NOMO-1 treated with dmso at 0.1 percent for 144 hours (cell line): Measurements from ENCODE around the gene HES2.
"Not testable (repeated sequence)": the region's sequence is repeated elsewhere in the genome, so short reads cannot be mapped to it uniquely, and the experiment has no call there.

Experiments
- DNase-seq: peaks from one replicate; lab custom pipeline; 2025; ENCODE audit not compliant: unreplicated experiment; lab: John Stamatoyannopoulos, UW

Gene HES2

DNA sequence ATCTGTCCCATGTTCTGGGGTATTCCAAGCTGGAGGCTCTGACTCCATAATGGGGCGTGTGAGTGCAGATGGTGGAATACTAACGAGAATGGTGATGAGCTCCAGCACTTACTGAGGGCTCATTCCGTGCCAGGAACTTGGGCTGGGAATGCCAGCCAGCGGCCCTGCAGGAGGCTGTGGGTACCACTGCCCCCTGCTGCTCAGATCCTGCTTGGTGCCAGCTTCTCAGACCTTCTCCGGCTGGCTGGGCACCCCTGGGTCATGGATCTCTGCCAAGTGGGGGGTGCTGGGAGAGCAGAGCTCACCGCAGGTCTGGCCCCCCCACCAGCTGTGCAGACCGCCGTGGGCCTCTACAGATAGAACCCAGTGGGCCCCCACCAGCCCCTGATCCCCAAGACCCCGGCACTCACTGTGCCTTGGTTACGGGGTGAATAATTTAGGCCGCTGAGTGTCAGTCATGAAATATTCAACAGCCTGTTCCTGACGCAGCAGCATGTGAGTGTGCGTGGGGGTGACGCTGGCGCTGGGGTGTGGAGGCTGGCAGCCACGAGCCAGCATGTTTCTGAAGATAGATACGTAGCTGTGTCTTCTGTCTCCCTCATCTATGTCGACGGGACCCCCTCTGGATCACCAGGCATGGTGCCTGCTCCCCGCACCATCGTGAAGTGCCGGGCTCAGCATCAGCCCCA, 17.4 kb upstream of the HES2 start:
- not testable (repeated sequence) for DNase-seq

DNA sequence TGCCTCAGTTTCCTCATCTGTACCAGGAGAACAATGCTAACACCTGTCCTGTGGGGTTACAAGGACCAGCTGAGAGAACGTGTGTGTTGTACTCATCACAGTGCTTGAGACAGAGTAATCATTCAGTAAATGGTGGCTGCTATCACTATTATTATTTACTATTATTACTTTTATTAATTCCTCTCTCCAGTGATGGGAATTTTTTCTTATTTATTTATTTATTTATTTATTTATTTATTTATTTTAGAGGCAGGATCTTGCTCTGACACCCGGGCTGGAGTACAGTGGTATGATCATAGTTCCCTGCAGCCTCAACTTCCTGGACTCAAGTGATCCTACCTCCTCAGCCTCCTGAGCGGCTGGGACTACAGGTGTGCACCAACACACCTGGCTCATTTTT, 16.6 kb upstream of the HES2 start:
- DNase-seq = not testable (repeated sequence)

DNA sequence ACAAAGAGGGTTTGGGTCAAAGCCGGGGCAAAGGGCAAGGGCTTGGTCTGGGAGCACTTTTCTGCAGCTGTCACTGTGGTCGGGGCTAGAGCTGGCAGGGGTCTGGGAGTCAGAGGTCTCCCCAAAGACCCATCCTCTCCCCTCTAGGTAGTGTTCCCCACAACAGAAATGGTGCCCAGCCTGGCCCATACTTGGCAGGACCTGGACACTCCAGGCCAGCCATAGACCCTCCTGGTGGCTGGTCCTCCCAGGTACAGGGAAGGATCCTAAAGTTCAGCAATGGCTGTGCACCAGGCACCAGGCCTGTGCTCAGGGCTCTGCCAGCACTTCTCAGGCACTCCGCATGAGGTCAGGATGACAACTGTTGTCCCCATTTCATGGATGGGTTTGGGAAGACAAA, 15.8 kb upstream of the HES2 start:
- no peak for DNase-seq

DNA sequence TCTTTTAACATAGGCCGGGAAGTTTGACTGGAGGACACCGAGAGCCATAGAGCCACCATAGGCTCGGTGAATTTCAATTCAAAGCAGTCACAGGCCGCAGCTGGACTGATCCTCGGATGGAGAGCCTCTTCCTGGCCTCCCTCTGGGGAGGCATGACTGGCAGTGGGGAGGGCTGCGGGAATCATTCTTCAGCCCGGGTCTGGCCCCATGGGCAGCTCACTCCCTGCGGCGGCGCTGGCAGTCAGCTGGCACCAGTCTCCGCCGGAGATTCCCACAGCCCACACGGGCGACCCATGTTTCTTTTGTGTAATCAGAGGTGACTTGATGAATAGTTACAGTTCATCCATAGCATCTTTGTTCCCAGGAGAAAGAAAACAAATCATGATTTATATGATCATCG, 15.4 kb upstream of the HES2 start:
- no peak for DNase-seq

DNA sequence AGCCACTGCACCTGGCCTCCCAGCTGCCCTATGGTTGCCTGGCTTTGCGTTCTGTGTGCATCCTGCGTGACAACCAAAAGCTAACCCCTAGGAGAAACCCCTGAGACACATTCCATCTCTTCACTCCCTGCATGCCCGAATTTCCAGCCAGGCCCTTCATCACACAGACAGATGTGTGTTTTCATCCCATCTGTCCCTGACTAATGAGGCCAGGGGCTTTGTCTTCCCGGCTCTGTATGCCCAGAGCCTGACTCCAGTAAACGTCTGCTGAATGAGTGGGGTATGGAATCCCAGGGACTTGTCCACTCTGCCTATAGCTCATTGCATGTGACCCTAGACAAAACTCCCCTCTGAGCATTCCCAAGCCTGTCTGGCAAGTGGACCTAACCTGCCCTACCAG, 14.5 kb upstream of the HES2 start:
- no peak for DNase-seq

DNA sequence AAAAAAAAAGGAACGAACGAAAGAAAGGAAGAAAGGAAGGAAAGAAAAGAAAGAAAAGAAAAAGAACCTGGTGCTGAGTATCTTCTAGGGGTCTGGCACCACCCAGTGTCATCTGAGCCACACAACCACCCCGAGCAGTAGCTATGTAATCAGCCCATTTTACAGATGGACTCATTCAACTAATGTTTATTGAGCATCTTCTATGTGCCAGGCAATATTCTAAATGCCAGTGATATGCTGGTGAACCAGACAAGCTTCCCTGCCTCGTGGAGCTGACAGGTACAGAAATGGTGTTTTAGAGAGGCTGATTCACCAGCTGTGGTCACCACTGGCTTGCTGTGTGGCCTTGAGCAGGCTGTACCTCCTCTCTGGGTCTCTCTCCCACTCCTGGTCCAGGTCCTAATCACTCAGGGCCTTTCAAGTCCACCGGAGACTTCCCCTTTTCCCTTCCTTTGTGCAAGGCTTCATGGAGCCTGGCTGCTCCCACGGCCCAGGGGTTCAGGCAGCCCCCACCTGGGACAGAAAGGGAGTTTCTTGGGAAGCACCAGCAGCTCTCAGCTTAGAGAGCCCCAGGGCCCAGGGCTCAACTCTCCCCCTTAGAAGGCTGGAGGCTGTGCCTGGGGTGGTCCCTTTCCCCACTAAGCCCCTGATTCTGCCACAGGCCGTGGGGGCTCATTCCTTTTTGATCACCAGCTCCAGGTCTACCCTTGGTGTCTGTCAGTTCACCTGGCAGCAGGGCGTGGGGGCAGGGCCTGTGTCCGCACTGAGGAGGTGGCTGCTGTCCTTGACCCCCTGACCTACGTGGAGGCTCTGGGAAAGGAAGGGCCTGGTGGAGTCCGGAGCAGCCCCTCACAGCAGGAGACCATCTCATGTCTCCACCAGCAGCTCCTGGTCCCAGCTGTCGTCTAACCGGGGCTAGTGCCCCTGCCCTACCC, 12.2 kb upstream of the HES2 start:
- DNase-seq = not testable (repeated sequence)

DNA sequence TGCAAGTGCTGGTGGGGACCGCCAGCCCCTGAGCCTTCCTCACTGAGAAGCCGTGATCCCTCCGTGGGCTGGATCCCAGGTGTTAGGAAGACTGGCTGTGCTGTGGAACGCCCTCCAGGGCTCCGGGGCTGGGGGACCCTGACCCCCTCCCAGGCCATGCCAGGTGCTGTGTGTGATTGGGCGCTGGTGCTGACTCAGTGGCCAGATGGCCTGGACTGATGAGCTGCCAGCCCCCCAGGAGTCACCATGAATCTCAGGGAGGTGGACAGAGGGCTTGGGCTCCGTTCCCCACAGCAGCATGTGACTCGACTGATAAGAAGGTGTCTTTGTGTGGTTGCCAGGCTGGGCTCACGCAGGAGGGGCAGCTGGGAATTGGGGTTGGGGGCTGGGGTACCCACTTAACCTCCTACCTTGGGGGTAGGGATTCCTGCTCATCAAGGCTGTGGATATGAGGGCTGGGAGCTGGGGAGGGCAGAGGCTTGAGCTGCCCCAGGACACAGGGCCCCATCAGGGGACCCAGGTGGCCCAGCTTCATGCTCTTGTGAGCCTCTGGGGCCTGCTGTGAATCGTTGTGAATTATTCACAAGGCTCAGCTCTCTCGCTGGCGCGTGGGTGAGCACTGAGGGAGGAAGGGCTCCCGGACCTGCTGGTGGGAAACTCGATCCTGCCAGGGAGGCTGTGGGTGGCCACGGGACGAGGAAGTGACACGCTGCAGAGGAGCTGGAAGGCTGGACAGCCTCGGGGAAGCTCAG, 10.1 kb upstream of the HES2 start:
- DNase-seq = not testable (repeated sequence)

DNA sequence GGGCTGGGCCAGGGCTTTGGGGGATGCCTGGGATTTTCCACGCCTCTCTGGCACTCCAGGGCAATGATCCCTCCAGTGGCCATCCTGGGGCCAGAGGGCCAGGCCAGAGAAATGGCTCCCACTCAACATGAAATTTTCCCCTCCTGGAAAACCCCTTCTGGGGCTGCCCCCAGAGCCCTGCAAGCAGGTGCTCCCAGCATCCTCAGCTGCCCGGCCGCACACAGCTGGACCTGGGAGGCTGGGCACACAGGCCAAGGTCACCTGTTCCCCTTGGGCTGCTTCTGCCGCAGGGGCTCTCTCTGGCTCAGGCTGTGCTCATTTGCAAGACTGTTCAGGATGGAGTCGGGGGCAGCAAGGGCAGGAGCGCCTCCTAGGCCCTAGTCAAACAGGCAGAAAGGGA, 8.7 kb upstream of the HES2 start:
- not testable (repeated sequence) for DNase-seq

DNA sequence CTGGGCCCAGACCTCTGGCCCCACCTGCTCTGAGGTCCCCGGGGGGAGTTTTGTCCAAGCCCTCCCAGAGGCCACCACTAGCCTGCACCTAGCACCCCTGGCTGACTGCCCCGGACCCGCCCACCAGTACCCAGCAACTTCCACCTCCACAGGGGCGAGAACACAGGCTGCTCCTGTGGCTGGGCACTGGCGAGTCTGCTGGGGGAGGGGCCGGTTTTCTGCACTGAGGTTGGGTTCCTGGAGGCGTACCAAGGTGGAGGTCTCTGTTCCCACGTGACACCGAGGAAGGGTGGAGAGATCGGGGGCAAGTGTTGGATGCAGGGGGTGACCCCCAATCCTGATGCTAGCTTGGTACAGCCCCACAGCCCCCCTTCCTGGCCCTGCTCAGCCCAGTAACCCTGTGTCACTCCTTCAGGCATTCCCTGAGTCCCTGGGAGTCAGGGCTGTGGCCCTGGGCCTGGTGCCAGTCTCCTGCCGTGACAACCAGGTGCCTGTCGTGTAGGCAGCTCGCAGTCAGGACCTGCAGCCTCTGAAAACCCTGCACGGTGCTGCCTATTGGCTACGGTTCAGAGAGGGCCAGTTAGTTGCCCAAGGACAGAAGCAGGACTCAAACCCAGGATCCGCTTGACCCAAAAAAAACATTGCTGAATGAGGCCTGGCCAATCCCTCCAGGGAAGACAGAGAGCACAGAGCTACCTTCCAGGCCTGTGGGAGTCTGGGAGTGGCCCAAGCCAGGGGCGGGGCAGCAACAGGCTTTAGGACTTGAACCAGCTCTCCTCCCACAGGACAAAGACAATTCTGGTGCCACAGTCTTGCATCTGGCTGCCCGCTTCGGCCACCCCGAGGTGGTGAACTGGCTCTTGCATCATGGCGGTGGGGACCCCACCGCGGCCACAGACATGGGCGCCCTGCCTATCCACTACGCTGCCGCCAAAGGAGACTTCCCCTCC, 8.0 kb upstream of the HES2 start:
- no peak for DNase-seq

DNA sequence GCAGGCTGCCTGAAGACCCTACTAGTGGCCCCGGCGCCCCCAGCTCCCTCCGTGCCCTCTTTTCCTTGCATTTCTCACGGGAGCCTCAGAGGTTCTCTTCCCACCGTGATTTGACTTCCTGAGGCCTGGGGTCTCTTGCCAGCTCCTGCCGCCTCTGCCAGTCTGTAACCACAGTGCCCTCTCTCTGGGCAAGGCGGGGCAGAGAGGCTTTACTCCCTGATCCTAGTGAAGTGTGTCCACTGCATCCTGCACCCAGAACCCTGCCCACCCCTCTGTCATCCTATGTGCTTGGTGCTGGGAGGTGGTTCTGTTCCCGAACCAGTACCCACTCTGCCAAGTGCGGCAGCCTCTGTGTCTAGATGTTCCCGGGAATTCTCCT, 7.2 kb upstream of the HES2 start:
- DNase-seq = no peak

DNA sequence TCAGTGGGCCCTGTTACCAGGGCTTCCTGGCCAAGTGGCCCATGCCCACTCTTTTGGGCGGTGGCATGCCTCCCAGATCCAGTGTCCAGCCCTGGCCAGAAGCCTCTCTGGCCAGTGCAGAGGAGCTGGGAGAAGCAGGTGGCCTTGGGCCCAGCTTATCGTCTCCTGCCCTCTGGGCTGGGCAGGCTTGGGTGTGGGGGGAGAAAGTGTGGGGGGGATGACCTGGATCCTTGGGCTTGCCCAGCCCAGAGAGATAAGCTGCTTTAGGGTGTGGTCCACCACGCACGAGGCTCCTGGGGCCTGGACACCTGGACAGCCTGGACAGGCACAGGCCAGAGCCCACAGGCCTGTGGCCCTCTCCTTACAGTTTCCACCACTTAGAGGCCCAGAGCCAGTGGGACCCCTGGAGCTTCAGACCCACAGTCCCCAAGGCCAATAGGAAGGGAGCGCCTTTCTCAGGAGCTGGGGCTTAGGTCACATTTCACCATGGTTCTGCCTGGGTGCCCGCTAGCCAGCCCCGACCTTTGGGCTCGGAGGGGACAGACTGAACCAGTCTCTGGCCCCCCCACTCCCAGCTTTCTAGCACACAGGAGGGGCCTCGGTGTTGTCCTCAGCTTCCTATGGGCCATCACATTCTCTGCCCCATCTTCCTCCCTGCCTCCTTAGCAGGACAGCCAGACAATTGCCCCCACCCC, 6.7 kb upstream of the HES2 start:
- DNase-seq = no peak

DNA sequence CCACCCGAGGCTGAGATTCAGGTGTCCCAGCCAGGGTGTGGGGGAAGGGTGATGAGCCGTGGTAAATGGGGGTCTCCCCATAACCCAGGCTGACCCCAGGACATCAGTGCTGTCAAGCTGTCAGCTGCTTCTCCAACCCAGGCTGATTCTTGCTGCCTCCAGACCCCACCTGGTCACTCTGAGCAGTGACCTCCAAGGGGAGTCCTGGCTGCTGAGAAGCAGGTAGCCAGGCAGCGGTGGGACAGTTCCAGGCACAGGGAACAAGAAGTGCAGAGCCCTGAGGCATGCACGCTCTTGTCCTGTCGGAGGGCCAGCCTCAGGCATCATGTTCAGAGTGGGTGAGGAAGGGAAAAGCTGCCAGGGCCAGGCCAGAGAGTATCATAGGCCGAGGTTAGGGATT, 5.9 kb upstream of the HES2 start:
- DNase-seq = no peak

DNA sequence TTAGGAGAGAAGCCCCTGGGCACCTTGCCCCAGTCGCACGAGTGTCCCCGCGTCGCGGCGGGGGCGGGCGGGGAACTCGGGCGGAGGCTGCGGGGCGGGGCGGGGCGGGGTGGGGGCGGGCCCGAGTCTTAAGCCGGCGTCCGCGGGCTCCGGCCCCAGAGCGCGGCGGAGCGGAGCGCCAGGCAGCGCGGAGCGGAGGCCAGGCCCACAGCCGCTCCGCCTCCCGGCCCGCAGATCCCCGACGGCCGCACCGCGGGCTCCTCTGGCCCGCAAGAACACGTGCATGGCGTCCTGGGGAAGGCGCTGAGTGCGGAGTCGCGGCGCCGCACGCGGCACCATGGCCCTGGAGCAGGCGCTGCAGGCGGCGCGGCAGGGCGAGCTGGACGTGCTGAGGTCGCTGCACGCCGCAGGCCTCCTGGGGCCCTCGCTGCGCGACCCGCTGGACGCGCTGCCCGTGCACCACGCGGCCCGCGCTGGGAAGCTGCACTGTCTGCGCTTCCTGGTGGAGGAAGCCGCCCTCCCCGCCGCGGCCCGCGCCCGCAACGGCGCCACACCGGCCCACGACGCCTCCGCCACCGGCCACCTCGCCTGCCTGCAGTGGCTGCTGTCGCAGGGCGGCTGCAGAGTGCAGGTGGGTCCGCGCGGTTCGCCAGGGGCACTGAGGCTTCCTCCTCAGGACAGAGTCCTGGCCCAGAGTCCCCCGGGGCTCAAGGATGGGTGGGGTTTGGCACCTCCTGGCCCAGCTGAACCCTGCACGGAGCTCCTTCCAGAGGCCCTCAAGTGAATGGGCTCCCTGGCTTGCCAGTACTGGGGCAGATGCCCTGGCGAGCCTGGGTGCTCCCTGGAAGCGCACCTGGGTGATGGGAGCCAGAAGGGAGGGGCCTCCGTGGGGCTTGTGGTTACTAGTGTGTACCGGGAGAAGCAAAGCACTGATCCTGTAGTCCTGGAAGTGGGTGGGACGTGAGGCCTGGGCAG, 5.2 kb upstream of the HES2 start, which contains the start of gene ESPN:
TSS of gene ESPN (plus strand) at position 158 of the 975 bp plus-strand sequence. CDS start at position 338, 180 bp downstream.
- DNase-seq = no peak

DNA sequence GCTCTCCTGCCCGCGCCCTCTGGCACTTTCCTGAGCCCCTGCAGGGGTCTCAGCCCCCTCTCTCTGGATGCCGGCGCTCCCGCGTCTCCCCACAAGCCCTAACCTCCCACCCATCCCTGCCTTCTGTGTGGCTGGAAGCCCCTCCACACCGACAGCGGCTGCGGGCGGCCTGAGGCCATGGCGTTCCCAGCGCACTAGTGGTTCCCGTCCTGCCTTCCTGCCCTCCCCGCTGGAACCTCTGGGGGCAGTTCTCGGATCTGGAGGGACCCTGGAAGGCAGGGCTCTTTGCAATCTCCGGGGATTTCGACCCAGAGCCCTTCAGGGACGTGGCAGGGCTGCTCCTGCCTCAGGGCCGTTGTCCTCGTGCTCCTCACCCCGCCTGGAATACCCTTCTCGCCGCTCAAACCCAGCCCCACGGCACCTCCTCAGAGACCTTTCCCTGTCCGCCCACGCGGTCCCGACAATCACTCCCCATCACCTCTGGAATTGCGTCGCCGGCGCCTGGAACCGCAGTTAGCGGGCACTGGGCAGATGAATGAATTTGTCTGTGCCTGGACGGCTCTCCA, 4.4 kb upstream of the HES2 start:
- no peak for DNase-seq

DNA sequence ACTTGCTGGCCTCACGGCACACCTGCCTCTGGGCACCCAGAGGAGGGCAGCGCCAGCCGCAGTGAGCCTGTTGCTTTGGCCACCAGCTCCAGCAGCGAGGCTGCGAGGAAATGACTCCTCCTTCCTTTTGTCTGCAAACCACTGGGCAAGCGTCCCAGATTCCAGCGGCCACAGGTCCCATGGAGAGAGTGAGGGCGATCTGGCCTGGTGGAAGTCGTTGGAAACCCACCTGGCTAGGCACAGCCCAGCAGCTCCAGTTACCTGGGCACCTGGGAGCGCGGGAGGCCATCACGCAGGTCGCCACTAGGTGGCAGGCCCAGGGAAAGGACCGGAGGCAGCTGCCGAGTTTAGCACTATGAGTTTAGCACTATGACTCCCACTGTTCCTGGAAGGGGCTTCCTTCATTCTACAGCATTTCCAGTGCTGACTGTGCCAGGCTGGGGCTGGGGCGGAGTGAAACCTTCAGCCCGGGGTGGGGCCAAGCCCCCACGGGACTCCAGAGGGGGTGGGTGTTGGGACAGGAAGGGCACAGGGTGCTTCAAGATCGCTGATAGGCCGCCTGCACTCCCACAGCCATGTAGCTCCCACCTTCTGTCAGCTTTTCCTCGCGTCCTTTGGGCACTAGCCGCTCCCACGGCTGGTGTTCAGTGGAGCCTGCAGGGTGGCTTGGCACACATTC, 3.7 kb upstream of the HES2 start:
- no peak for DNase-seq

DNA sequence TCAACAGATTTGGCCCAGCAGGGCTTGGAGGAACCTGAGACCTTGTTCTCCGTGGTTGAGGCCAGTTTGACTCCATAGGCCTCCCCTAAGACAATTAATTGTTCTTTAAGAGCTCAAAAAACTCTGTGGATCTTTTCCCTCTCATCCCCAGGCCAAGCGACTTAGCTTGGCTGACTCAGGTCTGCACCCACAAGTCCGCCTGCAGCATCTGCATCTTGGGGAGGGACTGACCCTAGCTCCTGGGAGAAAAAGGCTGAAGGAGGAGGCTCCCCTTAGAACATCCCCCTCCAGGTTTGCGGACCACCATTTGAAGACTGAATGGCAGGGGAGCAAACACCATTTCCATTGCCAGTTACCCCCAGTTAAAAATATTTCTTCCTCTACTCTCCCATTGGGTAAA, 1.5 kb upstream of the HES2 start:
- DNase-seq = no peak

DNA sequence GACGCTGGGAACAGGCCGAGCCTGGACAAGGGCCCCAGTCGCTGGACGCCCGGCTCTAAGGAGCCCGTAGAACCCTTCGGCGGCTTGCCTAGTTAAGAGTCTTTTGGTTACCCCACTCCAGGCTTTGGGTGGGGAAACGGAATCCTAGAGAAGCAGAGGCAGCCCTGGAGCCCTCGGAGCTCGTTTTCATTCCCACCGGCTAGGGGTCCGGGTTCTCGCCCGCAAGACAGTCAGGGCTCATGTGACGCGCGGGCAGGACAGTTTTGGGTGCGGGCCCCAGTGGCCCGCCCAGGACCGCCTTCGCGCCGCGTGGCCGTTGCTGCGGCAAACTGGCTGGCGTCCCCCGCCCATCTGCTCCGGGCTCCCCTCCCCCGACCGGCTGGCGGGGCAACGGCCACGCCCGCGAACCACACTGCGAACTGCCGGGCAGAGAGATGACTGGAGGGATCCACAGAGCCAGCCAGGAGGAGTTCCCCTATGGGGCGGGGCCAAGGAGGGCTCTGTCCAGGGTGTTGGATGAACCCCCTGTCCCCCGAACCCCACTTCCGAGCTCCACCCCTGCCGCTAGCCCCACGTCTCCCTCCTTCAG, 829 bp upstream of the HES2 start:
- DNase-seq = no peak
